GM12878 (cell line): ENCODE results near the gene RRBP1. TPM values are rescaled to one million over a fixed set of nuclear protein-coding genes. Genes with fewer than 3 reads are reported as not detected.

ENCODE experiments used
- EP300 ChIP-seq, 2 experiments: fragments of 150-350 bp in 1 of 2; IDR thresholded peaks; 2 replicates each; pipeline ENCODE4 v1.6.1; 2011 to 2012; ENCODE audit warnings: low read depth in 2 of 2, low read length in 2 of 2, borderline replicate concordance in 1 of 2, improper control_type of control experiment in 1 of 2, inconsistent platforms in 1 of 2; ENCODE audit not compliant: control insufficient read depth in 1 of 2
- HDAC6 ChIP-seq: fragments of 200-600 bp; sonication (generic); IDR thresholded peaks from one replicate; pipeline ENCODE4 v1.8.0; 2017; ENCODE audit warnings: antibody characterized with exemption; ENCODE audit not compliant: unreplicated experiment
- IRF5 ChIP-seq: fragments of 450-650 bp; IDR thresholded peaks from 2 replicates; pipeline ENCODE4 v1.6.1; 2017; ENCODE audit warnings: borderline replicate concordance
- MTA2 ChIP-seq: fragments of 450-650 bp; IDR thresholded peaks from 2 replicates; pipeline ENCODE4 v1.6.1; 2016; ENCODE audit warnings: low read depth, mild to moderate bottlenecking, moderate library complexity
- POLR2AphosphoS2 ChIP-seq: IDR thresholded peaks from 2 replicates; pipeline ENCODE4 v1.6.1; 2011; ENCODE audit warnings: low read depth, mild to moderate bottlenecking, low read length, improper control_type of control experiment, moderate library complexity
- RUNX3 ChIP-seq: IDR thresholded peaks from 2 replicates; pipeline ENCODE4 v1.6.1; 2012; ENCODE audit warnings: low read length, inconsistent platforms
- SPI1 ChIP-seq: IDR thresholded peaks from 2 replicates; pipeline ENCODE4 v1.6.1; 2011; ENCODE audit warnings: low read depth, mild to moderate bottlenecking, low read length, moderate library complexity, borderline replicate concordance; ENCODE audit not compliant: insufficient read depth
- ZBTB40 ChIP-seq: fragments of 450-650 bp; IDR thresholded peaks from 2 replicates; pipeline ENCODE4 v1.6.1; 2016; ENCODE audit warnings: mild to moderate bottlenecking, moderate library complexity, borderline replicate concordance
- polyA plus RNA-seq, 11 experiments: library from polyadenylated mRNA; depleted of rRNA in 4 of 11; unstranded in 6 of 11; stranded (reverse) in 5 of 11; fragments of >200 nt; fragmentation: Nextera tagmentation in 4 of 11; fragmentation: Illumina TruSeq in 1 of 11; extraction: Ambion mirVana in 4 of 11; extraction: Trizol in 1 of 11; gene quantifications; 1 replicate in 1 of 11; 2 replicates in 10 of 11; pipeline versions ENCODE4 v1.2.1 to v1.2.3, GENCODE V29; 2011 to 2016; ENCODE audit warnings: inconsistent platforms in 2 of 11, missing spikeins in 2 of 11, low read depth in 1 of 11
- total RNA-seq, 4 experiments: library from RNA; depleted of rRNA in 3 of 4; stranded (reverse); fragments of >200 nt in 3 of 4; fragmentation: Illumina TruSeq in 1 of 4; extraction: Trizol in 1 of 4; gene quantifications; 2 replicates each; pipeline versions ENCODE4 v1.2.1 to v1.2.3, GENCODE V29; 2013 to 2021
- TF ChIP-seq, protein P1 (sequence below), 3 experiments: IDR thresholded peaks in 2 of 3; conservative IDR thresholded peaks in 1 of 3; 2 replicates each; pipeline ENCODE4 v1.5.1; 2011; ENCODE audit warnings: low read depth in 3 of 3, low read length in 3 of 3, mild to moderate bottlenecking in 3 of 3, control low read depth in 2 of 3, moderate library complexity in 2 of 3, inconsistent platforms in 1 of 3, mixed read lengths in 1 of 3; ENCODE audit not compliant: control insufficient read depth in 2 of 3, insufficient read depth in 1 of 3; ENCODE audit errors: extremely low read depth in 1 of 3

RRBP1 gene
- total and polyA plus RNA-seq, 10 of the 15 experiments (the other 5 are each of a cell fraction or from before 2014, with no cell fraction given), result 1.2 to 57.4 (median 24.6) TPM

- TF ChIP-seq, protein P1, sequence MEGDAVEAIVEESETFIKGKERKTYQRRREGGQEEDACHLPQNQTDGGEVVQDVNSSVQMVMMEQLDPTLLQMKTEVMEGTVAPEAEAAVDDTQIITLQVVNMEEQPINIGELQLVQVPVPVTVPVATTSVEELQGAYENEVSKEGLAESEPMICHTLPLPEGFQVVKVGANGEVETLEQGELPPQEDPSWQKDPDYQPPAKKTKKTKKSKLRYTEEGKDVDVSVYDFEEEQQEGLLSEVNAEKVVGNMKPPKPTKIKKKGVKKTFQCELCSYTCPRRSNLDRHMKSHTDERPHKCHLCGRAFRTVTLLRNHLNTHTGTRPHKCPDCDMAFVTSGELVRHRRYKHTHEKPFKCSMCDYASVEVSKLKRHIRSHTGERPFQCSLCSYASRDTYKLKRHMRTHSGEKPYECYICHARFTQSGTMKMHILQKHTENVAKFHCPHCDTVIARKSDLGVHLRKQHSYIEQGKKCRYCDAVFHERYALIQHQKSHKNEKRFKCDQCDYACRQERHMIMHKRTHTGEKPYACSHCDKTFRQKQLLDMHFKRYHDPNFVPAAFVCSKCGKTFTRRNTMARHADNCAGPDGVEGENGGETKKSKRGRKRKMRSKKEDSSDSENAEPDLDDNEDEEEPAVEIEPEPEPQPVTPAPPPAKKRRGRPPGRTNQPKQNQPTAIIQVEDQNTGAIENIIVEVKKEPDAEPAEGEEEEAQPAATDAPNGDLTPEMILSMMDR (IDR thresholded peaks at IDR 0.05 in 2 of 3, conservative IDR thresholded peaks at IDR 0.05 in 1 of 3; ENCODE audit: control insufficient read depth in 2 of 3, extremely low read depth in 1 of 3, insufficient read depth in 1 of 3, low read depth in 3 of 3, low read length in 3 of 3), result peak in 1 of 3 experiments; percentile 13; a peak in 1 of 6 replicates
- TF ChIP-seq MTA2, result no peak
- TF ChIP-seq POLR2AphosphoS2, result 0 out of 2 replicates have a peak, but pooled peaks have one; percentile 24
- no peak for TF ChIP-seq HDAC6
- TF ChIP-seq ZBTB40, result no peak
- no peak for TF ChIP-seq RUNX3
- TF ChIP-seq SPI1, result no peak
- TF ChIP-seq EP300 (IDR thresholded peaks at IDR 0.05; ENCODE audit: borderline replicate concordance in 1 of 2, control insufficient read depth in 1 of 2, low read depth in 2 of 2, low read length in 2 of 2), result no peak
- no peak for TF ChIP-seq IRF5
- TF ChIP-seq, all 136 proteins: peak for 4
Observed at GRCh38 chr20:17611540-17612286, 70.3 kb downstream of the RRBP1 start (continued).
